GM12872 (cell line): ENCODE data around the gene NGB.

Source experiments
- CTCF ChIP-seq: IDR thresholded peaks from 3 replicates; pipeline ENCODE4 v1.5.1; 2011; ENCODE audit warnings: low read depth, mild to moderate bottlenecking, low read length, moderate library complexity; ENCODE audit not compliant: insufficient read depth

Gene NGB

GRCh38 chr14:77286576-77286975, 15.6 kb upstream of the NGB start:
- no peak for TF ChIP-seq CTCF

GRCh38 chr14:77284466-77284865, 13.5 kb upstream of the NGB start:
- no peak for TF ChIP-seq CTCF

GRCh38 chr14:77284066-77284465, 13.1 kb upstream of the NGB start:
- no peak for TF ChIP-seq CTCF

- TF ChIP-seq CTCF = no peak
These were observed 10.9 kb upstream of the NGB start for GRCh38 chr14:77281852-77282410.

GRCh38 chr14:77279719-77280118, 8.7 kb upstream of the NGB start:
- no peak for TF ChIP-seq CTCF

- 0 out of 3 replicates have a peak, but pooled peaks have one; percentile 19 for TF ChIP-seq CTCF
These were observed 7.6 kb upstream of the NGB start for GRCh38 chr14:77278461-77279230.

GRCh38 chr14:77276959-77277358, 6.0 kb upstream of the NGB start:
- TF ChIP-seq CTCF = no peak
